GM12878 (cell line): ENCODE results near the gene IRF9. TPM values are rescaled to one million over a fixed set of nuclear protein-coding genes. Genes with fewer than 3 reads are reported as not detected.

Source experiments
- ATAC-seq: fragments of 200-7000 bp; cut with Tn5 transposase; 3 replicates; pipeline ENCODE4 v1.9.1; 2020; ENCODE audit warnings: mild to moderate bottlenecking, moderate library complexity
- BruUV-seq: library from RNA; stranded (reverse); fragments of 400-500 nt; replicated peaks from 2 replicates; lab custom pipeline; 2021; lab: Mats Ljungman, UMichigan
- CTCF ChIA-PET: fragments of 300-600 bp; sonication (Branson Sonifier 250); formaldehyde crosslinking; extraction: SDS; loops from one replicate; lab custom pipeline; 2021; ENCODE audit warnings: inconsistent platforms; lab: Yijun Ruan, JAX
- POLR2A ChIA-PET: fragments of 350-600 bp; formaldehyde crosslinking; extraction: SDS; loops from one replicate; lab custom pipeline; 2021; ENCODE audit warnings: inconsistent platforms; lab: Charles Lee
- RAD21 ChIA-PET: fragments of 300-600 bp; sonication (Branson Sonifier 250); formaldehyde crosslinking; loops from one replicate; lab custom pipeline; 2023; ENCODE audit warnings: antibody characterized with exemption; ENCODE audit not compliant: unreplicated experiment; lab: Charles Lee
- SMC1A ChIA-PET: fragments of 300-600 bp; sonication (Branson Sonifier 250); formaldehyde crosslinking; loops from one replicate; lab custom pipeline; 2023; ENCODE audit not compliant: unreplicated experiment, uncharacterized antibody; lab: Charles Lee
- DNase-seq: peaks from one replicate; pipeline ENCODE4 v3.0.0-alpha.2; 2011; ENCODE audit warnings: low read depth, low spot score
- FAIRE-seq: peaks from 3 replicates; lab custom pipeline; 2011; peaks lifted over from hg19 to GRCh38; lab: Jason Lieb, UNC
- H2AFZ ChIP-seq: 2 replicates; pipeline ENCODE4 v1.6.0; 2011; ENCODE audit warnings: low read depth, low read length, control low read depth; ENCODE audit not compliant: control insufficient read depth
- H3K27ac ChIP-seq: 2 replicates; pipeline ENCODE4 v1.5.1; 2011; ENCODE audit warnings: control low read depth; ENCODE audit not compliant: control insufficient read depth, insufficient read depth
- H3K27me3 ChIP-seq, 2 experiments: replicated peaks in 1 of 2; 2 replicates each; pipeline versions ENCODE4 v1.6.0 to v1.6.1; 2011; ENCODE audit warnings: low read length in 1 of 2; ENCODE audit not compliant: control insufficient read depth in 2 of 2, insufficient read depth in 2 of 2
- H3K36me3 ChIP-seq, 2 experiments: 2 replicates each; pipeline ENCODE4 v1.5.1; 2011; ENCODE audit warnings: low read length in 1 of 2; ENCODE audit not compliant: control insufficient read depth in 2 of 2, insufficient read depth in 2 of 2
- H3K4me1 ChIP-seq: 2 replicates; pipeline ENCODE4 v1.6.1; 2011; ENCODE audit warnings: mild to moderate bottlenecking, low read length, moderate library complexity, mixed read lengths; ENCODE audit not compliant: control insufficient read depth, insufficient read depth
- H3K4me2 ChIP-seq: 2 replicates; pipeline ENCODE4 v1.6.0; 2011; ENCODE audit warnings: control low read depth; ENCODE audit not compliant: control insufficient read depth, insufficient read depth
- H3K4me3 ChIP-seq: fragments of 200-600 bp; sonication (generic); 2 replicates; pipeline ENCODE4 v1.5.1; 2016
- H3K79me2 ChIP-seq: 2 replicates; pipeline ENCODE4 v1.6.0; 2011; ENCODE audit warnings: low read length; ENCODE audit not compliant: control insufficient read depth, insufficient read depth
- H3K9ac ChIP-seq: 2 replicates; pipeline ENCODE4 v1.8.0; 2011; ENCODE audit warnings: low read length, control low read depth, mixed read lengths; ENCODE audit not compliant: control insufficient read depth, insufficient read depth
- H3K9me3 ChIP-seq: replicated peaks from 3 replicates; pipeline ENCODE4 v1.5.1; 2011; ENCODE audit warnings: mild to moderate bottlenecking, low read length; ENCODE audit not compliant: control insufficient read depth, insufficient read depth
- H4K20me1 ChIP-seq: 2 replicates; pipeline ENCODE4 v1.6.0; 2011; ENCODE audit not compliant: control insufficient read depth, insufficient read depth
- CHD2 ChIP-seq: IDR thresholded peaks from 2 replicates; pipeline ENCODE4 v1.6.1; 2011; ENCODE audit warnings: low read depth, low read length, improper control_type of control experiment, borderline replicate concordance
- CHD4 ChIP-seq: fragments of 200-600 bp; sonication (generic); IDR thresholded peaks from 2 replicates; pipeline ENCODE4 v1.6.1; 2016; ENCODE audit warnings: mild to moderate bottlenecking
- CTCF ChIP-seq, 3 experiments: IDR thresholded peaks in 2 of 3; conservative IDR thresholded peaks in 1 of 3; 2 replicates each; pipeline ENCODE4 v1.5.1; 2011; ENCODE audit warnings: low read depth in 3 of 3, low read length in 3 of 3, mild to moderate bottlenecking in 3 of 3, control low read depth in 2 of 3, moderate library complexity in 2 of 3, inconsistent platforms in 1 of 3, mixed read lengths in 1 of 3; ENCODE audit not compliant: control insufficient read depth in 2 of 3, insufficient read depth in 1 of 3; ENCODE audit errors: extremely low read depth in 1 of 3
- EZH2 ChIP-seq: IDR thresholded peaks from 2 replicates; pipeline ENCODE4 v1.6.1; 2012; ENCODE audit warnings: low read depth, mild to moderate bottlenecking, control low read depth, inconsistent platforms, low read length, borderline replicate concordance; ENCODE audit not compliant: control insufficient read depth
- IKZF1 ChIP-seq: fragments of 450-650 bp; conservative IDR thresholded peaks from 2 replicates; pipeline ENCODE4 v1.6.1; 2017; ENCODE audit warnings: antibody characterized with exemption, mild to moderate bottlenecking
- MTA3 ChIP-seq: IDR thresholded peaks from 2 replicates; pipeline ENCODE4 v1.6.1; 2012; ENCODE audit warnings: low read length, inconsistent platforms, borderline replicate concordance
- PAX8 ChIP-seq: fragments of 450-650 bp; IDR thresholded peaks from 2 replicates; pipeline ENCODE4 v1.6.1; 2017; ENCODE audit warnings: mild to moderate bottlenecking, moderate library complexity
- SMAD5 ChIP-seq: IDR thresholded peaks from 2 replicates; pipeline ENCODE4 v1.6.1; 2016; ENCODE audit warnings: antibody characterized with exemption, low read depth
- SMARCA5 ChIP-seq: fragments of 450-650 bp; IDR thresholded peaks from 2 replicates; pipeline ENCODE4 v1.6.1; 2017; ENCODE audit warnings: mild to moderate bottlenecking
- SP1 ChIP-seq: IDR thresholded peaks from one replicate; pipeline ENCODE4 v1.6.1; 2011; ENCODE audit warnings: low read depth, low read length
- ZNF384 ChIP-seq: IDR thresholded peaks from 2 replicates; pipeline ENCODE4 v1.6.1; 2012; ENCODE audit warnings: low read depth, mild to moderate bottlenecking, low read length, improper control_type of control experiment, borderline replicate concordance
- WGBS: methylation state at CpG from one replicate; pipeline ENCODE4 v1.1.6; 2016; ENCODE audit warnings: low lambda C conversion rate; ENCODE audit not compliant: insufficient replicate concordance, insufficient coverage; ENCODE audit errors: missing lambda C conversion rate; 5-methylcytosine and 5-hydroxymethylcytosine counted together
- in situ Hi-C: fragments of 300-500 bp; cut with MboI; formaldehyde crosslinking; loops from 9 replicates; pipeline ENCODE4 v1.14.3; 2018; ENCODE audit warnings: mixed read lengths
- intact Hi-C: fragments of 100-400 bp; cut with micrococcal nuclease; formaldehyde crosslinking; loops from one replicate; pipeline ENCODE4 v1.14.2; 2022; ENCODE audit not compliant: unreplicated experiment
- polyA plus RNA-seq, 11 experiments: library from polyadenylated mRNA; depleted of rRNA in 4 of 11; unstranded in 6 of 11; stranded (reverse) in 5 of 11; fragments of >200 nt; fragmentation: Nextera tagmentation in 4 of 11; fragmentation: Illumina TruSeq in 1 of 11; extraction: Ambion mirVana in 4 of 11; extraction: Trizol in 1 of 11; gene quantifications; 1 replicate in 1 of 11; 2 replicates in 10 of 11; pipeline versions ENCODE4 v1.2.1 to v1.2.3, GENCODE V29; 2011 to 2016; ENCODE audit warnings: inconsistent platforms in 2 of 11, missing spikeins in 2 of 11, low read depth in 1 of 11
- total RNA-seq, 4 experiments: library from RNA; depleted of rRNA in 3 of 4; stranded (reverse); fragments of >200 nt in 3 of 4; fragmentation: Illumina TruSeq in 1 of 4; extraction: Trizol in 1 of 4; gene quantifications; 2 replicates each; pipeline versions ENCODE4 v1.2.1 to v1.2.3, GENCODE V29; 2013 to 2021

Gene IRF9
- total and polyA plus RNA-seq, 10 of the 15 experiments (the other 5 are each of a cell fraction or from before 2014, with no cell fraction given), result 47.6 to 234 (median 148) TPM

- TF ChIP-seq SMAD5 (no peak), EZH2 (no peak), PAX8 (no peak), MTA3 (no peak), IKZF1 (no peak)
Observed at GRCh38 chr14:24190416-24190815, 29.4 kb downstream of the IRF9 start (continued).

- no TSS peak for BruUV-seq
- CTCF ChIA-PET, result no interaction called here
- H3K4me3 ChIP-seq, result no peak overlapping the region
- TF ChIP-seq SP1 (no peak), CHD2 (no peak), CHD4 (no peak), SMARCA5 (no peak), CTCF (IDR thresholded peaks at IDR 0.05 in 2 of 3, conservative IDR thresholded peaks at IDR 0.05 in 1 of 3; ENCODE audit: control insufficient read depth in 2 of 3, extremely low read depth in 1 of 3, insufficient read depth in 1 of 3, low read depth in 3 of 3, low read length in 3 of 3) (no peak), ZNF384 (no peak)
- in situ Hi-C loops (no loop called here), intact Hi-C loops (no loop called here)
- no peak overlapping the region for H3K9ac ChIP-seq
- no peaks in the 10 kb centered on the region for H3K27me3 ChIP-seq
- RAD21 ChIA-PET, result no interaction called here
- peaks cover 9% of the 10 kb centered on the region for H3K4me1 ChIP-seq
- SMC1A ChIA-PET, result no interaction called here
- no peak overlapping the region for H3K4me2 ChIP-seq
- H4K20me1 ChIP-seq, result no peaks in the 10 kb centered on the region
- no peak for FAIRE-seq
- WGBS, result 90% methylated on average over 15 of the region's 15 CpGs
- peaks cover 46% of the 10 kb centered on the region for H3K79me2 ChIP-seq
- H2AFZ ChIP-seq, result no peak overlapping the region
- H3K36me3 ChIP-seq, result peaks cover 0 to 4% of the 10 kb centered on the region in 2 experiments; a peak in 1 of 4 replicates
- POLR2A ChIA-PET, result no interaction called here
- no peaks in the 10 kb centered on the region for H3K9me3 ChIP-seq
- no peak for ATAC-seq
- no peak overlapping the region for H3K27ac ChIP-seq
- DNase-seq, result no peak
Observed at GRCh38 chr14:24192933-24193332, 31.9 kb downstream of the IRF9 start.
